ENCODE data around the gene MAP3K2.

- TF ChIP-seq POLR2AphosphoS5 (IDR thresholded peaks at IDR 0.05; ENCODE audit: insufficient read depth, low read depth, low read length) (no peak), CTCF (IDR thresholded peaks at IDR 0.05; ENCODE audit: extremely low read depth in 1 of 2, insufficient read depth in 1 of 2, low read depth in 1 of 2, low read length in 2 of 2) (no peak), EZH2 (IDR thresholded peaks at IDR 0.05; ENCODE audit: borderline replicate concordance, low read depth, low read length, severe bottlenecking) (no peak), POLR2A (IDR thresholded peaks at IDR 0.05; ENCODE audit: low read depth, low read length) (no peak), FOS (IDR thresholded peaks at IDR 0.05; ENCODE audit: borderline replicate concordance, insufficient read depth, low read length) (no peak)
Measured at GRCh38 chr2:127417406-127417805, 29.6 kb upstream of the MAP3K2 start.
